GM18951 (cell line): ENCODE results near the gene ENOX2.

Experiments
- POLR2A ChIP-seq: IDR thresholded peaks from 4 replicates; pipeline ENCODE4 v1.6.1; 2011; ENCODE audit warnings: mild to moderate bottlenecking; ENCODE audit not compliant: insufficient read length, insufficient read depth; ENCODE audit errors: extremely low read depth
- in situ Hi-C: fragments of 300-500 bp; cut with MboI; formaldehyde crosslinking; loops from one replicate; pipeline ENCODE4 v1.12.0; 2022; ENCODE audit warnings: low sequenced_read_pairs, mixed read lengths, inconsistent platforms; ENCODE audit not compliant: unreplicated experiment

ENOX2 gene

GRCh38 chrX:130902446-130902782 lies 595 bp downstream of the ENOX2 start:
- in situ Hi-C loops, result loop anchor here (25.0 kb wide), 1 partner anchor 565 kb away; the partner anchor contains the start of gene SLC25A14
- TF ChIP-seq POLR2A, result no peak

GRCh38 chrX:130896802-130897501 lies 6.1 kb downstream of the ENOX2 start:
- no peak for TF ChIP-seq POLR2A
- in situ Hi-C loops, result no loop called here

- no peak for TF ChIP-seq POLR2A
- in situ Hi-C loops, result no loop called here
Measured at GRCh38 chrX:130896026-130896425, 7.0 kb downstream of the ENOX2 start.

DNA sequence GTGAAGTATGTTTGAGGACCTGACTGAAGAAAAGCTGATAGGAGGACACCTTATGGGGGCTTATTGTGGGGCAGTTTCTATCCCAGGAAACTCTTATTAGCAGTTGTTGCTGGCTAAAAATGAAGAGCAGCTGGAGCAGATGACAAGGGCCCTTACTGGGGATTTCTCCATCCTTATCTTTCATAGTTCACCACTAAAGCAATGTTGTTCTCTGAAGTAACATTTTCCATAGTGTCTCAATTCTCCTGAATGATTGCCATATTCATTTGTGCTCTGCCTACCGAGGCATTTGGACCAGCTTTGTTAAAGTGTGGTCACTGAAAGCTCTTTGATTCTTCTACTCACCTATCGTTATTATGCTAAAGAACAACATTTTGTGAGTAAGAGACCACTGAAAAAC lies 7.7 kb downstream of the ENOX2 start:
- in situ Hi-C loops, result no loop called here
- TF ChIP-seq POLR2A, result no peak

DNA sequence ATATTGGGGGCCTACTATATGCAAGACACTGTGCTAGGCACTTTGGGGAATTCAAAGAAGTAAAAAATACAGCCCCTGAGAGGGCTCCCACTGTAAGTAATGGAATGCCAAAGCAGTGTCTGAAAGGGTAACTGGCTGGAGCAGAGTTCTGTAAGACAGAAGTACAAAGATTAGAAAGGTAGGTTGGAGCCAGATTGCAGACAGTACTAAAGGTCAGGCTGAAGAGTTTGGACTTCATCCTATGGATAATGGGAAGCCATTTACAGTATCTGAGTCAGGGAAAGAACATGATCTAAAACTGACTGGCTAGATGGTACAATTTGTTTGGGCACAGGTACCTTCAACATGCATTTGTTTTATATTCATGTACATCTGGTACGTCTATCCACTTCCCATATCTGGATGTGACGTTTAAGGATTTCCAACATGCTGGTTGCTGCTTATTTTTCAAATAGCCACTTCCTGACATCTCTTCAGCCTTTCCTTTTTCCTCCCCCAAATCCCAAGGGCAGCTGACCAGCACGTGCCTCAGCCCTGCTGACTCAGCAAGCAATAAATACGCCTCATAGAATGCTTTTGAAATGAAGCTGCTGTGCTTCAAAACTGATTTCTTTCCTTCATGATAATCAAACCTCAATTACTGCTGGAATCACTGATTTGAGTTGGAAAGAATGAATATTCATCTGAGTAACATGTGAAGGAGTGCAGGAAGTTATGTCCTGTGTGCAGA lies 9.5 kb downstream of the ENOX2 start:
- in situ Hi-C loops, result no loop called here
- no peak for TF ChIP-seq POLR2A

GRCh38 chrX:130887376-130887775 lies 15.6 kb downstream of the ENOX2 start:
- in situ Hi-C loops, result no loop called here
- no peak for TF ChIP-seq POLR2A

DNA sequence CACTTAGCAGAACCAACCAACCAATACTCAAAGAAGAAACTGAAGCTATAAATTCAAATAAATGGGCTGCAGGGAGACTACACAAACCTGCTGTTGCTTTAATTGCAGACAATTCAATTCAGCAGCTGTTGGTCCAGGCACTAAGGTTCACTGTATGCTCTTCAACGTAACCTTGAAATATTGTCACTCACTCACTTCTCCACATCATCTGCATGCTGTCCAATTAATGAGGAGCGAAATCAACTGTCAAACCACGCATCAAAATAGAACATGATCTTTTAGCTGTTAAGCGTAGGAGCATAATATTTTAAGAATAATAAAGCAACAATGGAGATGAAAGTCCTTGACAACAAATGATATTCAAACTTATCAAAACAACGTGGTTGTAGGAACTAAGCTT lies 17.0 kb downstream of the ENOX2 start:
- in situ Hi-C loops, result no loop called here
- no peak for TF ChIP-seq POLR2A

GRCh38 chrX:130885508-130885907 lies 17.5 kb downstream of the ENOX2 start:
- in situ Hi-C loops, result no loop called here

DNA sequence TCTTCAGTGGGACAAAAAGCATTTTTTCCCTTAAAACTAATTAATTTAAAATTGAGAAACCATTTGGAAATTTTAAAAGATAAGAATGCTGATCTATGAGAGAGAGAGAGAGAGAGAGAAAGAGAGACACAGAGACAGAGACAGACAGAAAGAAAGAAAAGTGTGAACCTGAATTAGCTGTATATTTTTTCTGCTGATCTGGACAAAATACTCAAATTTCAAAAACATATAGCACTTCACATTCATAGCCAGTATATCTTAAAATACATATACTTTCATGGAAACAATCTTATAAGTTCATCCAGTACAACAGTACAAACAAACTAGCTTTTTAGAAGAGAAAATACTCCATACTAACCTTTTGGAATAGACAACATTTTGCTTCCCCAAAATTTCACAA lies 18.4 kb downstream of the ENOX2 start:
- in situ Hi-C loops, result no loop called here
- TF ChIP-seq POLR2A, result no peak

More at GRCh38 chrX:130885508-130885907, 17.5 kb downstream of the ENOX2 start:
- no peak for TF ChIP-seq POLR2A

GRCh38 chrX:130879869-130880268 lies 23.1 kb downstream of the ENOX2 start:
- in situ Hi-C loops, result no loop called here
- no peak for TF ChIP-seq POLR2A

DNA sequence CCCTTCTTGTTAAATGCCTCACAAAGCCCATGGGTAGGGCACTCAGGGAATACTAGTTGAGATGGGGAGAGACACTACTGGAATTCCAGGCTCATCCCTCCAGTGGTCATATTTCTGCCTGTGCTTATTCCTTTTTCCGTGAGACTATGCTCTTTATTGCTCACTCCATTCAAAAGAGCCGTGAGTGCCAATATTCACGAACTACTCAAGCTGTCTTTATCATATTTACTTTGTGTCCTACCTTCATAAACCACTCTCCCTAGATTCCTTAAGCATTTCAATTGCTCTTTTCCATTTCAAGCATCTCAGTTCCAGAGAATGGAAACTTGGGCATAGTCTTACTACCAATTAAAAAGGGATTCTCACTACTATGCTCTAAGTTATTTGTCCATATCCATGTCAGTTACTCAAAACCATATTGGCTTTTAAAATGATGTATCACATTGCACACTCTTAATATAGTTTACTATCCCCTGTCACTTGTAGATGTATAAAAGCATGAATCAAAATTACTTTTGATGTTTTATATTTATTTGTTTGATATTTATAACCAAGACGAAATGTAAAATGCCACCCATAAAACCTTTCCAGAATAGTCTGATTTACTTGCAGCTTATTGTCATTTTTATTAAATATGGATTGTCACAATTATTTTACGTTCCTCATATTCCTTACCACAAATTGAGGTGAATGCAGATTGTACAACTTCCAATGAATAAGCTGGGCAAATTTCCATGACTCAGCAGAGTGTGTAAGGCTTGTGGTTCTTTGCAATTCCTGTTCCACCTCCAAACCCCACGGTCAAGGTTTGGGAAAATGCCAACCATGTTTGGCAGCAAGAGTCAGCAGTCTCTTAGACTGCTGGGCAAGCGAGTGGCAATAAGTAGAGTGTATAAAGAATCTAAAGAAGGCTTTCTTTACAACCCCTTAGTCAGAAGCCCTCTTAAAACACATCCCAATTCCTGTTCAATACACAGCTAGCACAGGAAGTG lies 24.4 kb downstream of the ENOX2 start:
- TF ChIP-seq POLR2A, result no peak
- in situ Hi-C loops, result no loop called here

GRCh38 chrX:130877892-130878341 lies 25.1 kb downstream of the ENOX2 start:
- no peak for TF ChIP-seq POLR2A
- in situ Hi-C loops, result no loop called here

DNA sequence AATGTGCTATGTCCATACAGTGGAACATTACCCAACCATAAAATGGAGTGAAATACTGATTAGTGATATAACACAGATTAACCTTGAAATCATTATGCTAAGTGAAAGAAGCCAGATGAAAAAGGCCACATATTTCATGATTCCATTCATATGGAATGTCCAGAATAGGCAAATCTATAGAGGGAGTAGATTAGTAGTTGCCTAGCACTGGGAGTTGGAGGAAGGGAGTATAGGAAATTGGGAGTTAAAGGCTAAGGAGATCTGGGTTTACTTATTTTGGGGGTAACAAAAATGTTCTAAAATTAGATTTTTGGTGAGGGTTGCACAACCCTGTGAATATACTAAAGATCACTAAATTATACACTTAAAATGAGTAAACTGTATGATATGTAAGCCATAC lies 26.8 kb downstream of the ENOX2 start:
- no peak for TF ChIP-seq POLR2A
- in situ Hi-C loops, result no loop called here
